ENCODE results near the gene RPSA. TPM values are rescaled to one million over a fixed set of nuclear protein-coding genes. Genes with fewer than 3 reads are reported as not detected.

The RPSA gene
- total and polyA plus RNA-seq, 2 experiments from 2014 or later, result 1,591 to 1,827 TPM

DNA sequence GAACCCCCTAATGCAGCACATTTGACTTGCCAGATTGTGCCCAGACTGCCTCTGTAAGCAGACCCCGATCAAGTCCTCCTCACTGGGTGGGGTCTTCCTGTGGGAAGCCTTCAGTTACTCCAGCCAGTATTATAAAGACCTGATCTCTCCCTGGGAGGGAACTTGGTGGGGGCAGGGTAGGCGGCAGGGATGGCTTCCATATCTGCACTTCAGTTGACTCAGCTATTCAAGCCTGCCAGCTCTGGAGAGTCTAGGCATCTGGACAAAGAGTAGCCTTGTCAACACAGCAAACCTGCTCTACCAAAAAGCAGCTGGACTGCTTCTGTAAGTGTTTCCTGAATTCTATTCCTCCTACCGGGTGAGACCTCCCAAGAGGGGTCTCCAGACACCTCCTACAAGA, 44.3 kb upstream of the RPSA start:
- Histone ChIP-seq H3K4me1 (ENCODE audit: insufficient read depth) (no peaks in the 10 kb centered on the region), H3F3A (replicated peaks; ENCODE audit: low read depth) (no peaks in the 10 kb centered on the region), H3K27me3 (ENCODE audit: insufficient read depth) (no peaks in the 10 kb centered on the region), H3K4me3 (no peak overlapping the region), H3K36me3 (ENCODE audit: insufficient read depth) (no peaks in the 10 kb centered on the region), H3K27ac (ENCODE audit: low read depth) (no peak overlapping the region), H3K4me2 (no peak overlapping the region), H4K20me1 (replicated peaks; ENCODE audit: insufficient read depth) (no peaks in the 10 kb centered on the region), H3K79me2 (replicated peaks; ENCODE audit: insufficient read depth) (no peaks in the 10 kb centered on the region), H3K9me2 (ENCODE audit: insufficient read depth) (no peaks in the 10 kb centered on the region), H2AFZ (no peak overlapping the region)
- Mint-ChIP-seq H3K9me3 (peaks cover under 1% of the 10 kb centered on the region; the same call in 2 of the 3 replicates), H3K36me3 (ENCODE audit: low read depth) (no peaks in the 10 kb centered on the region), H3K27me3 (ENCODE audit: insufficient read depth, low read depth, poor library complexity) (no peaks in the 10 kb centered on the region), H3K4me1 (no peaks in the 10 kb centered on the region), H3K27ac (no peak overlapping the region), H3K4me3 (no peak overlapping the region)
- ATAC-seq, result no peak
- no peak for TF ChIP-seq EZH2 (IDR thresholded peaks at IDR 0.05; ENCODE audit: low read depth, unreplicated experiment)
- TF ChIP-seq, protein P1, sequence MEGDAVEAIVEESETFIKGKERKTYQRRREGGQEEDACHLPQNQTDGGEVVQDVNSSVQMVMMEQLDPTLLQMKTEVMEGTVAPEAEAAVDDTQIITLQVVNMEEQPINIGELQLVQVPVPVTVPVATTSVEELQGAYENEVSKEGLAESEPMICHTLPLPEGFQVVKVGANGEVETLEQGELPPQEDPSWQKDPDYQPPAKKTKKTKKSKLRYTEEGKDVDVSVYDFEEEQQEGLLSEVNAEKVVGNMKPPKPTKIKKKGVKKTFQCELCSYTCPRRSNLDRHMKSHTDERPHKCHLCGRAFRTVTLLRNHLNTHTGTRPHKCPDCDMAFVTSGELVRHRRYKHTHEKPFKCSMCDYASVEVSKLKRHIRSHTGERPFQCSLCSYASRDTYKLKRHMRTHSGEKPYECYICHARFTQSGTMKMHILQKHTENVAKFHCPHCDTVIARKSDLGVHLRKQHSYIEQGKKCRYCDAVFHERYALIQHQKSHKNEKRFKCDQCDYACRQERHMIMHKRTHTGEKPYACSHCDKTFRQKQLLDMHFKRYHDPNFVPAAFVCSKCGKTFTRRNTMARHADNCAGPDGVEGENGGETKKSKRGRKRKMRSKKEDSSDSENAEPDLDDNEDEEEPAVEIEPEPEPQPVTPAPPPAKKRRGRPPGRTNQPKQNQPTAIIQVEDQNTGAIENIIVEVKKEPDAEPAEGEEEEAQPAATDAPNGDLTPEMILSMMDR (conservative IDR thresholded peaks at IDR 0.05; ENCODE audit: low read depth in 2 of 2), result no peak
- TF ChIP-seq CREB1 (CRISPR knock-in tag; IDR thresholded peaks at IDR 0.05; ENCODE audit: low read depth), result no peak
- no peak for TF ChIP-seq STAT1 (IDR thresholded peaks at IDR 0.05; ENCODE audit: unreplicated experiment)
- TF ChIP-seq, protein P2, sequence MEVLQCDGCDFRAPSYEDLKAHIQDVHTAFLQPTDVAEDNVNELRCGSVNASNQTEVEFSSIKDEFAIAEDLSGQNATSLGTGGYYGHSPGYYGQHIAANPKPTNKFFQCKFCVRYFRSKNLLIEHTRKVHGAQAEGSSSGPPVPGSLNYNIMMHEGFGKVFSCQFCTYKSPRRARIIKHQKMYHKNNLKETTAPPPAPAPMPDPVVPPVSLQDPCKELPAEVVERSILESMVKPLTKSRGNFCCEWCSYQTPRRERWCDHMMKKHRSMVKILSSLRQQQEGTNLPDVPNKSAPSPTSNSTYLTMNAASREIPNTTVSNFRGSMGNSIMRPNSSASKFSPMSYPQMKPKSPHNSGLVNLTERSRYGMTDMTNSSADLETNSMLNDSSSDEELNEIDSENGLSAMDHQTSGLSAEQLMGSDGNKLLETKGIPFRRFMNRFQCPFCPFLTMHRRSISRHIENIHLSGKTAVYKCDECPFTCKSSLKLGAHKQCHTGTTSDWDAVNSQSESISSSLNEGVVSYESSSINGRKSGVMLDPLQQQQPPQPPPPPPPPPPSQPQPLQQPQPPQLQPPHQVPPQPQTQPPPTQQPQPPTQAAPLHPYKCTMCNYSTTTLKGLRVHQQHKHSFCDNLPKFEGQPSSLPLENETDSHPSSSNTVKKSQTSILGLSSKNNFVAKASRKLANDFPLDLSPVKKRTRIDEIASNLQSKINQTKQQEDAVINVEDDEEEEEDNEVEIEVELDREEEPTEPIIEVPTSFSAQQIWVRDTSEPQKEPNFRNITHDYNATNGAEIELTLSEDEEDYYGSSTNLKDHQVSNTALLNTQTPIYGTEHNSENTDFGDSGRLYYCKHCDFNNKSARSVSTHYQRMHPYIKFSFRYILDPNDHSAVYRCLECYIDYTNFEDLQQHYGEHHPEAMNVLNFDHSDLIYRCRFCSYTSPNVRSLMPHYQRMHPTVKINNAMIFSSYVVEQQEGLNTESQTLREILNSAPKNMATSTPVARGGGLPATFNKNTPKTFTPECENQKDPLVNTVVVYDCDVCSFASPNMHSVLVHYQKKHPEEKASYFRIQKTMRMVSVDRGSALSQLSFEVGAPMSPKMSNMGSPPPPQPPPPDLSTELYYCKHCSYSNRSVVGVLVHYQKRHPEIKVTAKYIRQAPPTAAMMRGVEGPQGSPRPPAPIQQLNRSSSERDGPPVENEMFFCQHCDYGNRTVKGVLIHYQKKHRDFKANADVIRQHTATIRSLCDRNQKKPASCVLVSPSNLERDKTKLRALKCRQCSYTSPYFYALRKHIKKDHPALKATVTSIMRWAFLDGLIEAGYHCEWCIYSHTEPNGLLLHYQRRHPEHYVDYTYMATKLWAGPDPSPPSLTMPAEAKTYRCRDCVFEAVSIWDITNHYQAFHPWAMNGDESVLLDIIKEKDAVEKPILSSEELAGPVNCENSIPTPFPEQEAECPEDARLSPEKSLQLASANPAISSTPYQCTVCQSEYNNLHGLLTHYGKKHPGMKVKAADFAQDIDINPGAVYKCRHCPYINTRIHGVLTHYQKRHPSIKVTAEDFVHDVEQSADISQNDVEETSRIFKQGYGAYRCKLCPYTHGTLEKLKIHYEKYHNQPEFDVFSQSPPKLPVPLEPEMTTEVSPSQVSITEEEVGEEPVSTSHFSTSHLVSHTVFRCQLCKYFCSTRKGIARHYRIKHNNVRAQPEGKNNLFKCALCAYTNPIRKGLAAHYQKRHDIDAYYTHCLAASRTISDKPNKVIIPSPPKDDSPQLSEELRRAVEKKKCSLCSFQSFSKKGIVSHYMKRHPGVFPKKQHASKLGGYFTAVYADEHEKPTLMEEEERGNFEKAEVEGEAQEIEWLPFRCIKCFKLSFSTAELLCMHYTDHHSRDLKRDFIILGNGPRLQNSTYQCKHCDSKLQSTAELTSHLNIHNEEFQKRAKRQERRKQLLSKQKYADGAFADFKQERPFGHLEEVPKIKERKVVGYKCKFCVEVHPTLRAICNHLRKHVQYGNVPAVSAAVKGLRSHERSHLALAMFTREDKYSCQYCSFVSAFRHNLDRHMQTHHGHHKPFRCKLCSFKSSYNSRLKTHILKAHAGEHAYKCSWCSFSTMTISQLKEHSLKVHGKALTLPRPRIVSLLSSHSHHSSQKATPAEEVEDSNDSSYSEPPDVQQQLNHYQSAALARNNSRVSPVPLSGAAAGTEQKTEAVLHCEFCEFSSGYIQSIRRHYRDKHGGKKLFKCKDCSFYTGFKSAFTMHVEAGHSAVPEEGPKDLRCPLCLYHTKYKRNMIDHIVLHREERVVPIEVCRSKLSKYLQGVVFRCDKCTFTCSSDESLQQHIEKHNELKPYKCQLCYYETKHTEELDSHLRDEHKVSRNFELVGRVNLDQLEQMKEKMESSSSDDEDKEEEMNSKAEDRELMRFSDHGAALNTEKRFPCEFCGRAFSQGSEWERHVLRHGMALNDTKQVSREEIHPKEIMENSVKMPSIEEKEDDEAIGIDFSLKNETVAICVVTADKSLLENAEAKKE (CRISPR knock-in tag; IDR thresholded peaks at IDR 0.05), result no peak
- DNase-seq (ENCODE audit: low spot score), result no peak
